HG02970 (cell line): ENCODE measurements around the gene VDAC1.

ENCODE experiments used
- ATAC-seq: cut with Tn5 transposase; IDR thresholded peaks from one replicate; pipeline ENCODE4 v1.9.1; 2021; ENCODE audit warnings: mild to moderate bottlenecking, moderate library complexity, moderate number of reproducible peaks; ENCODE audit not compliant: unreplicated experiment, low FRiP score

The VDAC1 gene

DNA sequence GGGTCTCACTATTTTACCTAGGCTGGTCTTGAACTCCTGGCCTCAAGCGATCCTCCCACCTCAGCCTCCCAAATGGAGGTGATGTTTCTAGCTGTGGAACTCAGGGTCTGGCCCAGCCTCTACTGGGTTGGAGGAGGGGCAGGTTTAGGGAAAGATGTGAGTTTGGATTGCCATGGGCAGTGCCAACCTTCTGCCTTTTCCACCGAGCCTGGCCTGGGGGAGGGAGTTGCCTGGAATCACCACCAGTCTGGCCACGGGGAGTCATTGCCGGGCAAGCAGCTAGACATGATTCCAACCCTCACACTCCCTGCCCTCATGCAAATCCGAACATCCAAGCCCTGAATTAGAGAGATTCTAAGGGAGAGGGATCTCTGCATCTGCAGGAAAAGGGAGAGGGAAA, 21.0 kb upstream of the VDAC1 start:
- no peak for ATAC-seq

DNA sequence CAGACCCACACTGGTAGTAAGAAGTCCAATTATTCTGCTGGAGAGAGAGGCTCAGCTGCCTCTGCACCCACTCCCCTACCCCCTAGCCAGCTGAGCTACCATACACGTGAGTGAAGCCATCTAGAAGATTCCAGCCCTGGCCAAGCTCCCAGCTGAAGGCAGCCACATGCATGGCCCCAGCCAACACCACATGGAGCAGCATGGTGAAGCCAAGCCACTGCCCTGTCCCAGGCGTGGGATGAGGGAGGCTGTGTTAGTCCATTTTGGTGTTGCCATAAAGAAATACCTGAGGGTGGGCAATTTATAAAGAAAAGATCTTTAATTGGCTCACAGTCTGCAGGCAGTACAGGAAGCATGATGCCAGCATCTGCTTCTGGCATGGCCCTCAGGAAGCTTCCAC, 20.0 kb upstream of the VDAC1 start:
- ATAC-seq, result no peak

DNA sequence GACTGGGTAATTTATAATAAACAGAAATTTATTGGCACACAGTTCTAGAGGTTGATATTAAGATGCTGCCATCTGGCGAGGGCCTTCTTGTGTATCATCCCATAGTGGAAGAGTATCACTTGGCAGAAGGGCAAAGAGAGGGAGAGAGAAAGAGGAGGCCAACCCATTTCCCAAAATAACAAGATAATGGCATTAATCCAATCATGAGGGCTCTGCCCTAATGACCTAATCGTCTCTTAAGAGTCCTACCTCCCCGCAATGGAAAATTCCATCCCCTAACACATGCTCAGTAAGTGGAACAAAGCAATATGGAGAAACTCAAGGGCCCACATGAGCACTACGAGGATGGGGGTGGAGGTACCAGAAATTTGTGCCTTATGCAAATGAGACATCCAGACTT, 17.6 kb upstream of the VDAC1 start:
- ATAC-seq, result no peak

DNA sequence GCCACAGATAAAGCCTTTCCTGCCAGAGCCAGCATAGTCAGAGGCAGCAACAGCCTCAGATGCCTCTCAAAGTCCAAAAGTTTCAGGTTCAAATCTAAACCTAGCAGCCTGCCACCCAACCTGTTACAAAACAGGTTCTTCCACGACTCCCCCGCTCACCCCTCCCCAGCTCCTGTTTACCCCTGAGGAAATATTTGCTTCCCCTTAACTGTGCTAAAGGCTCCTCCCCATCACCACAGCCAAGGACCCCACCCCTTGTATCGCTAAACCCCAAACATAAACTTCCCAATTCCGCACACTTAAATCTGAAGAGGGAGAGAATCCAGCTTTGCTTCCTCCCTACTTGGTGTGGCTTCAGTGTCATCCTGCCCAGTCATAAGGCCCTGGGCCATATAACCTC, 15.4 kb upstream of the VDAC1 start:
- no peak for ATAC-seq

DNA sequence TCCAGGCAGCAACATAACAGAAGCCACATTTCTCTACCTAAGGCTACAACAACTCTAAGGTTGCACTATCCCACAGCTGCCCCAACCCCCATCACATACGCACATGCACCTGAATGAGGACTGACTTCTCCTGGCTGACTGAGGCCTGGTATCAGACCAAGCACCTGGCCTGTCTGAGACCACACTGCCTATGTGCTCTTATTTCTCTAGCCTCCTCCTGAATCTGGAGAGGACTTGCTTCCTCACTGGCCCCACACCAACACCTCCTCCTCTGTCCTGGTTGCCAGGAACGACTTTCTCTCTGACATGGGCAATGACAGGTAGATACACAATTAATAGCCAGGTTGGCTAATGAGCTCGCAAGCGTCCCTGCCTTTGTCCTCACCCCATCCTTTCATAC, 14.9 kb upstream of the VDAC1 start:
- no peak for ATAC-seq

DNA sequence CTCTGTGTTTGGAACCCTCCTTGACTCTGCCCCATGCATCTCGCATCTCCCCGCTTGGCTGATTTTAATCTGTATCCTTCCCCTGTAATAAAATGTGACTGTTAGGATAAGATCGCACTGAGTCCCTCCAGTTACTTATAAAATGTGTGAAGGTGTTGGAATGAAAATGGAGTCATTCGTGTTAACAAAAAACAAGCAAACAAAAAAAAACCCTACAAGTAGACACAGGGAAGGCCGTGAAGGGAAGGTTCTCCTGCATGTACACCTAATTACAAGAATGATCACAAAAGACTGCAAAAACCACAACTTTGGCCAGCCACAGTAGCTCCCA, 14.2 kb upstream of the VDAC1 start:
- ATAC-seq, result no peak

DNA sequence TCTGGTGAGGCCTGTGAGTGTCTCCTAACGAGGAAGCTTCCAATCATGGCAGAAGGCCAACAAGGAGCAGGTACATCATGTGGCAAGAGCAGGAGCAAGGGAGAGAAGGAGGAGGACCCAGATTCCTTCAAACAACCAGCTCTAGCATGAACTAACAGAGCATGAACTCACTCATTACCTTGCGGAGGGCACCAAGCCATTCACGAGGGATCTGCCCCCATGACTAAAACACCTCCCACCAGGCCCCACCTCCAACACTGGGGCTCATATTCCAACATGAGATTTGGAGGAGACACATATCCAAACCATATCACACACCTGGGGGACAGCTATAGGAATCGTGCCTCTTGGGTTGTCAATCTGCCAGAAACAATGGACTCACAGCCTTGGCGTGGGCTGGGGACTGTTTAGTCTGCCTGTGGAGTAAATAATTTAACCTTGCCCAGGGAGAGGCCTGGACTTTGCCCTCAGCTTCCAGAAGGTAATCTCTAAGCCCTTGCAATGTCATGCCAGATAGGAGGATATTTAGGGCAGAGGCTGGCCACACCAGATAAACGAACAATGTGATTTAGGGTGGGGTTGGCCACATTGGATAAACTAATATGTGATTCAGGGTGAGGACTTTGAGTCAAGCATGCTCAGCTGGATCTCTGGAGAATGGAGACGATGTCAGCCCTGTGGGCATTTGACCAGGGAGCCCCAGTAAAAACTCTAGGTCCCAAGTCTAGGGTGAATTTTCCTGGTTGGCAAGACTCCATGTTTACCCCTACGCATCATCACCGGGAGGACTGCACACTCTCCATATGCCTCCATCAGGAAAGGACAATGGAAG, 13.6 kb upstream of the VDAC1 start:
- ATAC-seq, result no peak

DNA sequence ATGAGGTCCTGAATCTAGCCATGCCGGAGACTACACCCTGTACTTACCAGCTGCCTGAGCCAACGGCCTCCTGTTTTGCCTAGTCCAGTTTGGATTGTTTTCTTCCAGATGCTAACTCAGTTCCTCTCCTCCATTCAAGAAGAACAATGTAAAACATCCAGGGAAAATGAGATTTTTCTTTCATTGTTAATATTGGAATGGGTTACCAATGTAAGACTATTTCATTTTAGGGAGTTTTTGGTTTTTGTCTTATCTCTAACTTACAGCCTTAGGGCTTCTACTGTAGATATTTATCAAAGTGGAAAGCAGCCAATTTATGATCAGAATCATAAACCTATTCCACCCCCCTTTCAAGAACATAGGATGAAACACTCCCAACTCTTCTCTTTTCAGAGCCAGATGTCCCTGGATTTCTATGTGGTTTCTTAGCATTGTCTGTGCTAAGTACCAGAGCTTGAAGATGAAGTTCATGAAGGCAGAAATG, 3.5 kb upstream of the VDAC1 start:
- ATAC-seq, result no peak

DNA sequence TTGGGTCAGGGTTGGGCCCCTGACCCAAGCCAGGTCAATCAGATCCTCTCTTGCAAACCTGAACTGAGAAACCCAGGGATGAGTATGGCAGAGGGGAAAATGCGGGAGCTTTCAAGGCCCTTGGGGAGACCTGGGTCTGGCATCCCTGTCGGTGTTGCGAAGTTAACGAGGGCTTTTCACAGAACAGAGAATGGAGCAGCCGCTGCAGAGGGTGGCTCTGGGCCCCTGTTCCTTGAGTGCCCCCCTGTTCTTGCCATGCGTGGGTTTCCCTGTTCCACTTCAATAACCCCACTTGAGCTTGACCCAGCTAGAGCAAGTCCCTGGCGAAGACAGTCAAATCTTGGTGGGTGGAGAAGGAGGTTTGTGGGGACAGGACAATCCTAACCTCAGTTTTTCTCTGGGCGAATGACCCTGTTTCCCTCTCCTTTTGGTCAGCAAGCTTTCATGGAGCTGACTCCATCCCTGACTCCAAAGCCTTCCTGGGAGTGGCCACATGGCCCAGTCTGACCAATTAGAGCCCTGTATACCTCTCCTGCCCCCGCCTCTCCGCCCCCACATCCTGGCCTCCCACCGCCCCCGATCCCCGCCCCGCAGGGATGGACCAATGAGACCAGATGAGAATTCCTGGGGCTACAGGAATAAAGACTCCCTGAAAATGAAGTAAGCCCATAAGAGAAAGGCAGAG, 2.9 kb upstream of the VDAC1 start:
- no peak for ATAC-seq

DNA sequence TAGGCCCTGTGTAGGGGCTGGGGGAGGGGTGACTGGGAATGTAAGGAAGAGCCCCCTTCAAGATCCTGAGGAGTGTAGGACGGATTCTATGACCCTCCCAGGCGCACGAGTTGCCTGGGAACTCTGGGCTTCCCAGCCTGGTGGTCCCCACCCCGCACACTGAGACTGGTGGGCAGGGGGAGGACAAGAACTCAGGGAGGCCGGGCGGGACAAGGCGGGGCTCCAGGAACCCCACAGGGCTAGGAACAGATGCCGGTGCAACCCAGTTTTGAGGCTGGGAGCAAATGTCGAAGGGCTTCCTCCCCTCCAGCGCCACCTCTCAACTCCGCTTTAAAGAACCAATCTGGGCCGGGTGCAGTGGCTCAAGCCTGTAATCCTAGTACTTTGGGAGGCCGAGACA, 1.3 kb upstream of the VDAC1 start:
- ATAC-seq, result no peak

DNA sequence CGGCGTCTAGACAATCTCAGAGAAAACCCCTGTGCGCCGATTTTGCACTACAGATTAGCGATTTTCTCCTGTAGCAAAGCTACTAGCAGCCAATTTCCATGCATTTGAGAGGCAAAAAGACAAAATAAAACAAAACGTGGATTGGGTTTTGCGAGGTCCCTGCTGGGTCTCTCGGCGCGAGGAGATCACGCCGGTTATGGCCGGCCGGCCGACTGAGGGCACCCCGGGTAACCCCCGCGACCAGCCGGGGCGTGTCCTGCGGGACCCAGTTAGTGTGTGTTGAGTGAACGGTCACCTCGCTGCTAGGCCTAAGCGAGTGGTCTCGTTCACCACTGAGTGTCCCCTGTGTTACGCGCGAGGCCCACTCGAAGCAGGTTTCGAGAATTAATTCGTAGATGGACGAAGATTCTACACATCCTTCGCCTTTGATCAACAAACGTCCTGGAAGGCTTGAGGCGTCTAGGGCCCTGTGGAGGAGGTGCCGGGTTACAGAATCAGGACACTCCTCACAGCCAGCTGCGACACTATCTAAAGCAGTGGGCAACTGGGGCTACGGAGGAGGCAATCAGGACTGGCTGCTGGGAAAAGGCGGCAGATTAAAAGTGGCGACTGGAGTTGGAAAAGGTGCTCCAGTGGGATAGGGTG, 764 bp upstream of the VDAC1 start:
- ATAC-seq, result no peak

DNA sequence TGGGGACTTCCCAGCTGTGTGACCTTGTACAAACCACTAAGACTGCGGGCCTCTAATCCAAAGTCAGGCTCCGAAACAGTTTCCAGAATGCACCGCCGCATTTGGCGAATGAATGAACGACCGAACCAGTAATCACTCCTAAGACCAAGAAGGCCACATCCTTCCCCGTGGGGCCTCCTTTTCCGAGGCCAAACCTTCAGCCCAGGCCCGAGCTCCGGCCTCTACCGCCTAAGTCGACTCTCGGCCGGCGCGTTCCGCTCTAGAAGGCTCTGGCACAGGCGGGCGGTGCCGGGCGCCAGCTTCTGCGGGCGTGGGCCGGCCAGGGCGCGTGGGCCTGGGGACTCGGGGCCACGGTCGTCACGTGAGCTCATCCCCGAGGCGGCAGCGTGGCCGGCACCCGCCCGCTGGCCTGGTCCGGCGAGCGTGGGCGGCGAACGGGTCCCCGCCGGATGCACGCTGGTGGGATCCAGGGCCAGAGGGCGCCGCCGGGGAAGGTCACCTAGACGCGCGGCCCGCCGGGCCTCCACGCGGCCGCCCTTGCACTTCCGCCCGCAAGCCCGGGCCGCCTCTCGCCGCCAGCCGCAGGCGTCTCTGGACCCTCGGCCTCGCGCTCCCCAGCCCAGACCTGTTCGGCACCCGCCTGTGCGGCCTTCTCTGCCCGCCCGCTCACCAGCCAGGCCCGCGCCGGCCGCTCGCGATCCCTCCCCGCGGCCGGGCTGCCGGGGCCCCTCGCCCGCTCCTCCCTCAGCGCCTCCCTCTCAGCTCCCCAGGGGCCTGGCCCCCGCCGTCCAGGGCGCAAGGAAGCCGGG, 754 bp downstream of the VDAC1 start:
- peak; percentile 43 for ATAC-seq

DNA sequence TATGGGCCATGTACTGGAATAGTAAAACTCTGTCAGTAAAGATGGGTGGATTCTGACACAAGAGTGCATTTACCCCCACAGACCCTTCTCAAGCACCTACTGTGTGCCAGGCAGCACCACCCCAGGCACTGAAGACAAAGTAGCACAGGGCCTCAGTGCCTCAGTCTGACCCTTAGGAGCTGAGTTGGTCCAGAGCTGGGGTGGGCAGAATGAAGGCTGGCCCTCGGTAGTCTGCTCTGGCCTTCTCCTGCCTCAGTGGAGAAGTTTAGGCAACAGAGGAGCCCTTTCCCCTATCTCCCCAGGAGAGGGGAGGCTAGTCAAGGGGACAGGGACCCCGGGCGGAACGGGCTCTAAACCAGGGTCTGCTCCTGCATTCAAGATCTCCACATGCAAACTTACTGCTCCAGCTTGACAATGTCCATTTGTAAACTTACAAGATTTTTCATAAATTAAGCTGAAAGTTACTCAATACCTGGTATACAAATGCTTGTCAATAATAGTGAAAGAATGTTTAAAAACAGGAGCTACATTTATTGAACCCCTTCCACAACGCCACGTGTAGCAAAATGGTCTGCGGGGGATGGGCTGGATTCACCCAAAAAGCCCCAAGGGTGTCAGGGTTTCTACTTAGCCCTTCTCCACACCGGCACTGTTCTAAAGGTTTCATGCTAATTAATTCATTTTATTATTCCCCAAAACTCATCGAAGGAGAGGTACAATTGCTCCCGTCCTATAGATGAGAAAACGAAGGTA, 1.5 kb downstream of the VDAC1 start:
- no peak for ATAC-seq

DNA sequence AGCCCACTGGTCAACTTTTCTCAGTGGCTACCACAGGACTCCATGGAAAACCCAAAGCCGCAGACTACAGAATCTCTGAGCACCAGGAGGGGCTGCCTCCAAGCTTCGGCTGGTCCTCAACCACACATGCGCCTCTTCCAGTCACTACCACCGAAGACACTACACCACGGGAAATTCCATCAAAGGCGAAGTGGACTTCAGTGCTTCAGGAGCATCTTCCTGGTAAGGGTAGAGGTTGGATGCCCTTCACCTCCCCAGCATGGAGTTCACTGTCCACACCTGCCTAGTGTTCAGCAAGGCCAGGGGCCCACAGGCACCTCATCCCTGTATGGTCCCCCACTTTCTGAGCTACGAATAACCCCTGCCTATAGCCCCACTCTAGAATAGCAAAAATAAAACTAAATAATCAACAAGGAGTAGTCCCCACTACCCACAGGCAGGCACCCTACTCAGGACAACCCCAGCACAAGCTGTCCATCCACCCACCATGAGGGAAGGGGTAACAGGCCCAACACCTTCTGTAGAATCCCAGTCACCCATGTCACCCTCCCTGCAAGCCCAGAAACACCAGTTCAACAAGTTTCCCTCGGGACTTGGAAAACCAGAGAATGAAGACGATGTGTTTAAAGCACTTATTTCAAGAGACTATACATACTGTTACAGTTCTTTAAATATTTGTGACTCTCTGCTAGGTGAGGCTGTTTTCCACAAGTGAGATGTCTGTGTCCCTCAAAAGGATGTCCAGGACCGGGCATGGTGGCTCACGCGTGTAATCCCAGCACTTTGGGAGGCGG, 2.6 kb downstream of the VDAC1 start:
- ATAC-seq, result no peak

DNA sequence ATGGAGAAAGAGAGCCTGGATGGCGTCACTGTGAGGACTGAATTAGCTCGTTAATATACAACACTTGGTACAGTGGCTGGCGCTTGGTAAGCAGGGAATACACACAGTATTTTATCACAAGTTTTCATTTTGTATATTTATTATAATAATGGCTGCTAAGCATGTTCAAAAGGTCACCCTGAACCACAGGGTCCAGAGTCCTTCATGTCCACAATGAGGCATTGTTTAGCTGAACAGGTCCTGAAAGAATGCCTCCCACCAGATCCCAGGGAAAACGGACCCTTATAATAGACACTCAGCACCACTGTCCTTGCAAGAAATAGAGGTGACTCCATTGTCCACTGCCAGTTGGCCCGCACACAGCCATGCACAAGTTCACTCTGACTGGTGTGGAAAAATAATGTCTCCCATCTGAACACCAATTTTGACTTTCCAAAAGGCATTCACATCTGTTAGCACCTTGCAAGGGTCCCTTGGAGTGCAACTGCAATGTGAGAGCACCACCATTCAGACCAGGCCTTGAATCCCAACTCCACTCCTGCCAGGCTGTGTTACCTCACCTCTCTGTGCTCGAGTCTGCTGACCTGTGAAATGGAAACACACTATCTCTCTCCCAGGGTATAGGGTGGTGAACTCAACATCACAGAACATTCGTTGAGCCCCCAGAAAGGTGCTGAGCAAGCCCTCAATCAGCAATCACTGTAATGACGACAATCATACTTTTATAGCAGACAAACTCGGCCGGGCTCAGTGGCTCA, 3.9 kb downstream of the VDAC1 start:
- ATAC-seq, result no peak

DNA sequence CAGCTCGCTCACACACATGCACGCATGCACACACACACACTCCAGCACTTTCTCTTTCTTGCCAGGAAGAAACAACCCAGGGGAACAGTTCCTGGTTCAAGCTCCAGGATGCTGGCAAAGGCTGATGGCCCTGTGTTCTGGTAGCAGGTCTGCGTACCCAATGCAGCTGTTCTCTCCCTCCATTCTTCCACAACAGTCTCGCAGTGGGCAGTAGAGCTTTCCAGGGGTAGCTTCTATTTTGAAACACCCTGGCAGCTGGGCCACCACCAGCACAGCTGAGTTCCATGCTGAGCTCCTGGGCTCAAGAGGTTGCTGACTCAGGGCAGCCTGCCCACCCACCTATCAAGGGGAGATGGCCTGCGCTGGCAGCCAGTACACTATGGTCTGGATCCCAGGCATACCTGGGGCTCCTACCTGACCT, 4.7 kb downstream of the VDAC1 start:
- ATAC-seq, result no peak

DNA sequence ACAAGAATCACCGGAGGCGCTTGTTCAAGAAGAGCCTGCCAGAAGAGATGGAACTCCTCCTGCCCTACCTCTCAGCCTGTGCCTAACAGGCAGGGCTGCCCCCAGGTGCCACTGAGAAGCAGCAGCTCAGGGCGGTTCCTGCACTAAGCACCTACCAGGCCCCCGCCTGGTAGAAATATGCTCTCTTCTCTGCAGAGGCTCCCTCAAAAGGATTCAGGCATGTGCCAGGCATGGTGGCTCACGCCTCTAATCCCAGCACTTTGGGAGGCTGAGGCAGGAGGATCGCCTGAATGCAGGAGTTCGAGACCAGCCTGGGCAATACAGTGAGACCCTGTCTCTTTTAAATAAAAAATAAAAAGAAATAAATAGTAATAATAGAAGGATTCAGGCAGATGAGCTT, 6.0 kb downstream of the VDAC1 start:
- ATAC-seq, result no peak

DNA sequence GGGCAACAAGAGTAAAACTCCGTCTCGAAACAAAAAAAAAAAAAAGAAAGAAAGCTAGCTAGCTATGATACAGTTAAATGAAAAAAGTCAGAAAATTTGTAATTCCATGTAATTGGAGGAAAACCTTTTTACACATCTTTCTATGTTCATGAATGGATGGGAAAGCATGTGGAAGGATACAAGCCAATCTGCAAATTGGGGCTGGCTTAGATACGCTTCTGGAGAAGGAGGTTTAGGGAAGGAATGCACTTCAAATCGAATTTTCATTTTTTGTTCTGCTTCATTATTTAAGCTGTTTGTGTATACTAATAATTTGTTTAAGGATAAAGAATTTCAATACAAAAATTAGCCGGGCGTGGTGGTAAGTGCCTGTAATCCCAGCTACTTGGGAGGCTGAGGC, 6.7 kb downstream of the VDAC1 start:
- no peak for ATAC-seq
